Skin of body (tissue), 2 donors: Measurements from ENCODE around the gene FAP. TPM values are rescaled to one million over a fixed set of nuclear protein-coding genes. Genes with fewer than 3 reads are reported as not detected.
A peak's percentile ranks its signal among the peaks of the same experiment; 100 is the strongest.

ENCODE experiments used
- DNase-seq: peaks from one replicate; lab custom pipeline; 2025; lab: John Stamatoyannopoulos, UW
- total RNA-seq: library from RNA; depleted of rRNA; stranded (reverse); fragments of >200 nt; gene quantifications from one replicate; pipeline ENCODE4 v1.2.3, GENCODE V29; 2014

Gene FAP
- total RNA-seq, 1 donor from 2014 or later, result 64.6 TPM

DNA sequence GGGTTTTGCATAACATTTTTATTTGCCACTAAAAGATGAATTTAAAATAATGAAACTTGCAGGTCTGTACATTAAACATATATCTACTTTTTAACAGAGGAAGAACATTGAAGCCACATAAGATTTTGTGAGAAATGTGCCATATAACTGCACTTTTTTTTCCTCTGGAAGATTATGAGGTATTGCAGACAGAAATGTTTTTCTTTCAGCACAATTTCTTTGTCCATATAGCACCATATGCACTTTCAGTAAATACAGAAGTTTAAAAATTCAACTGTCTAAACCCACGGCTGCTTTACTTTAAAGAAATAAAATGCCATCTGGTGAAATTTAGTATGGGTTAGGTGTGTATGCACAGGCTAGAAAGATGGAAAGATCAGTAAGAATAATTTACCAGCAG lies 470 bp upstream of the FAP start:
- peak; percentile 49 for DNase-seq

DNA sequence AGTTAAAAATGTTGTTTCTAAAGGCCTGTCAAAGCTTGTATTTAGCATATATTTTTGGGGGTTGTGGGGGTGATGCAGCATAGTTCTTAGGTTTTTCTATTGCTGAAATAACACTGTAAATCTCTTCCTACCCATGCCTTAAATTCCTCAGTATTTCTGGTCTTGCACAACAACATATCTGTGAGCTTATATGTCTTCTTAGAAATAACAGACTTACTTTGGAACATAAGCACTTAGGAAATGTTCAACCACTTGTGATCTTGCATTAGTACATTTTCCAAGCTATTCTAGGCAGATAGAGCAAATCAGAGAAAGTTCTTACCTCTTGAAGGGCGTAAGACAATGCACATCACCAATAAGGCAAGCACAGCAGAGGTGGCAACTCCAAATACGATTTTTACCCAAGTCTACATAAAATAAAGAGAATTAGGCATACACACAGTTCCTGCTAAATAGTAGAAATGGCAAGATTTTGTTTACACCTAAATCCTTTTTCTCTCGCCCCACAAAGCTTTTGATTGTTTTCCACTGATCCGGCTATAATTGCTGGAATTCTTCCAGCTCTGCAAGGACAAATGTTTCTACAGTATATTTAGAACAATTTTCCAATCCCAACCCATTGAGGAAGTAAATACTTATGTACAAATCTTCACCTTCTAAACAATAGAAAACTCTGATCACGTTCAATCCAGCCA lies 512 bp downstream of the FAP start:
- DNase-seq, result peak; percentile 61

DNA sequence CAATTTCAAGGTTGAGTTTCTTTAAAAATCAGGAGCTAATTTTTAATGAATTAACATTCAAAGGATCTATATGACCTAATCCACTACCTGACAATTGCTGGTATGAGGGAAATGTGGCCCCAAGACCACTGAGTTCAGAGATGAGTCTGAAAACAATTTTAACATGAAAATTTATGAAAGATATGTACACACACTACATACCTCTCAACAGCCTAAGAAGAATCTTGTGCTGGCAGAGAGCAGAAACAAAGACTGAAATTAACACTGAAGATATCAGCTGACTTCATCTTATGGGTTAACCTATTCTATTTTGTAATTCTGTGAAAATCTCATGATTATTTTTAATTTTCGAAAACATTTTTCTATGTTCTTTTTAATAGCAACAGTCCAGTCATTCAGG lies 1.7 kb downstream of the FAP start:
- no peak for DNase-seq

DNA sequence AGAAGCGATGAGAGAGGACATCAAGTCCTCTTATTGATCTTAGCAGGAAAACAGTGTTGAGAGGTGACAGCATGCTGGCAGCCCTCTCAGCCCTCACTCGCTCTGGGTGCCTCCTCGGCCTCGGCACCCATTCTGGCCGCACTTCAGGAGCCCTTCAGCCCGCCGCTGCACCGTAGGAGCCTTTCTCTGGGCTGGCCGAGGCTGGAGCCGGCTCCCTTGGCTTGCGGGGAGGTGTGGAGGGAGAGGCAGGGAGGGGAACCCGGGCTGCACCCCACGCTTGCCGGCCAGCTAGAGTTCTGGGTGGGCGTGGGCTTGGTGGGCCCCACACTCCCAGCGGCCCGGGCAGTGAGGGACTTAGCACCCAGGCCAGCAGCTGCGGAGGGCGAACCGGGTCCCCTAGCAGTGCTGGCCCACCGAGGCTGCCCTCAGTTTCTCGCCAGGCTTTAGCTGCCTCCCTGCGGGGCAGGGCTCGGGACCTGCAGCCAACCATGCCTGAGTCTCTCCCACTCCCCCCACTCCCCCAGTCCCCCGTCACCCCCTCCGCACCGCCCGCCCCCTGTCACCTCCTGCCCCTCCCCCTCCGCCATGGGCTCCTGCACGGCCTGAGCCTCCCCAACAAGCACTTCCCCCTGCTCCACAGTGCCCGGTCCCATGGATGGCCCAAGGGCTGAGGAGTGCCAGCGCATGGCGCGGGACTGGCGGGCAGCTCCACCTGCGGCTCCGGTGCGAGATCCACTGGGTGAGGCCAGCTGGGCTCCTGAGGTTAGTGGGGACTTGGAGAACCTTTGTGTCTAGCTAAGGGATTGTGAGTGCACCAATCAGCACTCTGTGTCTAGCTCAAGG lies 8.4 kb downstream of the FAP start:
- no peak for DNase-seq

DNA sequence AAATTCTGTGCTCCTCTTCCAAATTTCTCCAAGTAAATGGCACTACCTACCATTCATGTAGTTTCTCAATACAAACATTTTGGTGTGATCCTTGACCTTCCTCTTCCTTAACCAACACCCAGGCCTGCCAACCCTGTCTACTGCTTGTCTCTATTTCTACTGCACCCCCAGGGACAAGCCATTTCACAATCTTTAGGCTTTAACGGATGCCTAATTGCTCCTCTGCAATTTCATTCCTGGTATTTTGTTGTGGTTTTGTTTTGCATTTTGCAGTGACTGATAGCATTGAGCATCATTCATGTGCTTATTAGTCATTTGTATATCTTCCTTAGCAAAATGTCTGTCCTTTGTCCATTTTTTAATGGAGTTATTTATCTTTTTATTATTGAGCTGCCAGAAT lies 10.0 kb downstream of the FAP start:
- no peak for DNase-seq

GRCh38 chr2:162232671-162233070 lies 10.6 kb downstream of the FAP start:
- DNase-seq, result no peak

- no peak for DNase-seq
Measured at GRCh38 chr2:162232027-162232426, 11.2 kb downstream of the FAP start.

DNA sequence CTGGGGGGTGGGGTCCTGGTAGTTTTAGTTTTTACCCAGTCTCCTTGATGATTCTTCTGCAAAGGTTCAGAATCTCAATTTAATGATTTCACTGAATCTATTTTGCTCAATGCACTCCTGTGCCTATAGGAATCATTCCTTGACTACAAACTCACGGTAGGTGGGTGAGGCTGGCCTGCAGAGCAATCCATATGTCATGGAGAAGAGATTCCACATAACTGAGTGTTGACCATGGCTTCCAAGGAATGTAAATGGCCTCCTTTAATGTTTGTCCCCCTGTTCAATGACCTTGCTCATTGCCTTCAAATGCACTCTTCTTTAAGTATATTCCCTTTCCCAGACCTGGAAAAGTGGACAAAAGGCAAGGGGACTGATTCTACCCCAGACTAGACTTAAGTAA lies 12.5 kb downstream of the FAP start:
- no peak for DNase-seq

DNA sequence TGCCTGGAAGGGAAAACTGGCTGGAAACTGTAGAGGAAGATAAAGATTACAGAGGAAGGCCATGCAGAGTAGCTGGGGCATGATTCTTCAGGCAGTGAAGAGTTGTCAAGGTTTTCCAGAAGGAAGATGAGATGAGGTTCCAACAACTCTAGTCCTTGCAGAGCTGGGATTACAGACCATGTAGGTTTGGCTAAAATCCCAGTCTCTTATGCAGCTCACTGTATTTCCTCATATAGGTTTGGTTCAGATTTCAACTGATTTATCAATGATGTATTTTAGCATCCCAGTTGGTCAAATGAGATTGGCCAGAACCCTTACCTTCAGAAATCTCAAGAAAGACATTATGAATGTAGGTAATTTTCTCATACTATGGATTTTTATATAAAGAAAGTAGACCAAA lies 16.4 kb downstream of the FAP start:
- DNase-seq, result no peak

GRCh38 chr2:162221064-162221463 lies 22.2 kb downstream of the FAP start:
- no peak for DNase-seq

DNA sequence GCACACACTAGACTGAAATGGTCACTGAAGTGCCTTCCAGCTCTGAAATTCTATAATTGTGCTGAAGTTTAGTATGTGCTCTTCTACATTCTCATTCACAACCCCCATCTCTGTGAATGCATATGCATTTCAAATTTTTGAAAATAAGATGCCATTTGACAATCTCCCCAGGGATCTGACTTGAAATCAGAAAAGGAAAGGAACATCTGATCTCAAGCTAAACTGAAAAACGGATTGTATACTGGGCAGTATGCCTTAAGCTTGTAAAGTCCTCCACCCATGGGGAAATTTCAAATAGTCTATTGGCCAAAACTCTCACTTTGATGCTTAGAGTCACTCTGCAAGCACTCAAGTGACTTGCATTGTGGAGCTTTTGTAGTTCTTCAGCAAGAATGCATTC lies 22.9 kb downstream of the FAP start:
- DNase-seq, result peak; percentile 90

- DNase-seq, result peak; percentile 72
Measured at GRCh38 chr2:162219426-162219825, 23.8 kb downstream of the FAP start.

DNA sequence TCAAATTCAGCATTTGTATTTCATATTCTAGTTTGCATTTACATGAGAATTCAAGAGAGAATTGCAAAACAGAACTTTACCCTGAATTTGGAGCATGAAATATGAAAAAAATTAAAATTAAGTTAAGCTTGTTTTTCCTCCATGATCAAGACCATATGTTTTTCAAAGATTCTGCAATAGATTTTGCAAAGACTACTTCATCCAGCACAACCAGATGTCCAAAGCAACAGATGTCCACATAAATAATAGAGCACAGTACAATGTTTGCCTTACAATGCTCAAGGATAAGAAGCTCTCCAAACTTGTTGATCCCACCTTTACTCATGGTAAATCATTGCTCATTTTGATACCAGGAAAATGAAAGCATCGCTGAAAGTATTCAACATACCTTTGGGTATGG lies 25.6 kb downstream of the FAP start:
- DNase-seq, result peak; percentile 81

- DNase-seq, result no peak
Measured at GRCh38 chr2:162215162-162215561, 28.1 kb downstream of the FAP start.

GRCh38 chr2:162212366-162212765 lies 30.9 kb downstream of the FAP start:
- DNase-seq, result peak; percentile 33

DNA sequence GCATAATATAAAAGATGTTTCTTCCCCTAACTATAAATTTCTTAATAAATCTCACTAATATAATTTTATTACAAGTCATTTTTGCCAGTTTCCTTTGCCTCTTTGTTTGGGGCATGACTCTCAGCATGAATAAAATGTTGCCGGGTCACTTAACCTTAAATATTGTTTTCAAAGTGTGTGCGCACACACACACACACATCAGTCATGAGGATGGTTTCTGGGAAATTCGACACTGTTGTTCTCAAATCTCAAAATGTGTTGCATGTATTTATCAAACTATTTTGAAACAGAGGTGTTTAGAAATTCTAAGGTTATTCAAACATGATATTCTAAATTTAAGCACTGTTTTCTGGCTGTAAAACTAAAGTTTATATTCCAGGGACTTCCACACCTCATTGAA lies 31.5 kb downstream of the FAP start:
- no peak for DNase-seq

DNA sequence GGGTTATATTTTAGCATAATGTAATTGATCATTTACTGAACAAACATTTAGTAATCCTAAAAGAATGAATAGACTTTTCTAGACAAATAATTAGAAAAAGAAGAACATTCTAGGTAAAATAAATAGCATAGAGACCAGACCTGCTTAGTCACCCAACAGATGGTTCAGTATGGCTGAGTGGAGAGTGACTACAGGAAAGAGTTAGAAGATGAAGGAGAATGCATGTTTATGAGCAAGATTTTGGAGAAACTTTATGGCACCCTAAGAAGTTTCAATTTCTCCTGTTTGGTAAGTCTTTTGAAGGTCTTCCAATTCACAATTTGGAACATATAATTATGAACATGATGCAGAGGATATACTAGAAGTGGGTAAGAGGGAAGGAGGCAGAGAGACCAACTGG lies 32.9 kb downstream of the FAP start:
- no peak for DNase-seq

GRCh38 chr2:162202203-162202602 lies 41.0 kb downstream of the FAP start:
- no peak for DNase-seq

DNA sequence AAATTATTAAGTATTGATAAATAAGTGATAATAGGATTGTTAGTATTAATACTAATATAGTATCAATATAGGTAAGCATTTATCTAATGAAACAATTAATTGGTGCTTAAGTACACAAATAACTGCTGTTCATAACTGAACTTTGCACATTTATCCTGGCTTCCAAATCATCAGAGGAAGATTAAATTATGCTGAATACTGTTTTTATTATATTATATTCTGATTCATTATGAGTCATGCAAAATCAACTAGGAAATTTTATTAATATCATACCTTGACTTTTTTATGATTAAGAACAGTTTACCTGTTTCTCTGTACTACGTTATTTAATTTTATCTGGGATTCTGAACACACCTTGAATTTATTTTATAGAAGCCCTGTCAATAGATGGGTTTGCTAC lies 42.6 kb downstream of the FAP start:
- DNase-seq, result no peak

DNA sequence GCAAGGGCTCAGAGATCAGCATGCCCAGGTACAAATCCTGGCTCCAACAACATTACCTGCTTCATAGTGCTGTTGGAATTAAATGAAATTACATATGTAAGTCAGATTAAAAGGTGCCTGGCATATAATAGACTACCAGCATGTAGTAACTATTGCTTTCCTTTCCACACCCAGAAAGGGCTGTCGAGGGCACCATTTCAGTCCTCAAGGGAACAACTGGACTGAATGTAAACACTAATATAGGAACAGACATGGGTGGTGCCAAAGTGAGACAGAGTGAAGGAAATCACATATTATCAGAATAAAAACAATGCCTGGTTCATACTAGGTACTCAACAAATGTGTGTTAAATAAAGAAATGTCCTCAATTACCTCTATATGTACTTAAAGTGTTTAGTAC lies 43.3 kb downstream of the FAP start:
- DNase-seq, result no peak

- DNase-seq, result no peak
Measured at GRCh38 chr2:162198239-162198638, 45.0 kb downstream of the FAP start.

DNA sequence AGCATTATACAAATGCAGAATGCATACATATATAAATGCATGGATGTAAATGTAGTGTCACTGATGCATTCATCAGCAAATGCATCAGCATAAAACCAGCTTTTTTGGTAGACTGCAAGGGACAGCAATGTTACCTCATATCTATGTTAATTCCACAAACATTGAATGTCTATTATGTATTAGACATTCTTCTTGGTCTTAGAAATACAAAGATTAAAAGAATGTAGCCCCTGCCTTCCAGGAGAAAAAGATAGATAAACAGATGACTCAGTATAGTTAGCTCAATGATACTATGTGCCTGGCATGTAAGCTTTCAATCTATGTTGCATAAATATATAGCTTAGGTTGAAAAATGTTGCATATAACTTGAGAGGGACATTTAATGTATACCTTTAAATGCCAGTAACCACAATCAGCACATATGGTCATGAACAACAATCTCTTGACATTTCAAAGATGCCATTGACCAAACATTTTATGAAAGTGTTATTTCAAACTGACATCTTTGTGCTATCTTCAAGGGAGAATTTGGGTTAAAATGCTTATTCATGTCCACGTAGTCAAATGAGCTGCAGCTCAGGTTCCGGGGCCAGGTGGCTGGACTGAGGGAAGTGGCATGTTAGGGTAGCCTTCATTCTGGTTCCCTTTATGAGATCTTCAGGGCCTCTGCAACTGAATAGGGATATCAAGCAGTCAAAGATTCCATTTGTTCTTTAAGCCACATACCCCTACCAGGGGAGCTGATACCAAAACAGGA lies 46.0 kb downstream of the FAP start:
- DNase-seq, result no peak
